ENCODE data around the gene DCLK3. TPM values are rescaled to one million over a fixed set of nuclear protein-coding genes. Genes with fewer than 3 reads are reported as not detected.

The DCLK3 gene
- total and polyA plus RNA-seq, 2 of the 13 experiments (the other 11 are each of a cell fraction or from before 2014, with no cell fraction given), result not detected

GRCh38 chr3:36803091-36803791, 38.9 kb upstream of the DCLK3 start:
- in situ Hi-C loops (cut with HindIII; ENCODE audit: extremely low pct_ligation_motif_present, low pct_unique_long_range_greater_than_20kb) (no loop called here), intact Hi-C loops (cut with micrococcal nuclease; ENCODE audit: unreplicated experiment) (no loop called here)
- Histone ChIP-seq H3K9me3 (ENCODE audit: low read length) (no peaks in the 10 kb centered on the region), H4K20me1 (ENCODE audit: insufficient read depth, low read length) (no peaks in the 10 kb centered on the region), H3K36me3 (replicated peaks in 1 of 2; ENCODE audit: control insufficient read depth in 1 of 2, insufficient read depth in 2 of 2, low read length in 2 of 2) (no peaks in the 10 kb centered on the region), H3K27ac (ENCODE audit: extremely low read length, insufficient read depth, low read length) (no peak overlapping the region), H2AFZ (ENCODE audit: low read length) (no peak overlapping the region), H3K79me2 (ENCODE audit: insufficient read depth, low read length) (no peaks in the 10 kb centered on the region), H3K27me3 (ENCODE audit: control insufficient read depth in 1 of 2, insufficient read depth in 2 of 2, low read length in 2 of 2) (no peaks in the 10 kb centered on the region), H3K9ac (ENCODE audit: insufficient read depth, low read depth, low read length) (no peak overlapping the region), H3K4me1 (ENCODE audit: insufficient read depth, low read length) (no peaks in the 10 kb centered on the region), H3K4me3 (replicated peaks in 1 of 3; ENCODE audit: insufficient read depth in 1 of 3, low read depth in 2 of 3, low read length in 3 of 3) (no peak overlapping the region), H3K4me2 (ENCODE audit: low read depth, low read length) (no peak overlapping the region)
- ChIA-PET POLR2A (no interaction called here), CTCF (ENCODE audit: low intra/inter-chr PET ratio, low total read pairs) (no interaction called here)
- BruUV-seq (replicated peaks), result no TSS peak
- TF ChIP-seq ADNP (CRISPR knock-in tag; IDR thresholded peaks at IDR 0.05) (no peak), HOXA7 (CRISPR knock-in tag; IDR thresholded peaks at IDR 0.05) (no peak), JUN (CRISPR knock-in tag; IDR thresholded peaks at IDR 0.05) (no peak), MAFK (conservative IDR thresholded peaks at IDR 0.05 in 1 of 2, IDR thresholded peaks at IDR 0.05 in 1 of 2; ENCODE audit: low read length in 2 of 2) (peak in 1 of 2 experiments; percentile 44; a peak in 1 of 4 replicates), MEF2D (CRISPR knock-in tag; IDR thresholded peaks at IDR 0.05) (no peak), ZNF318 (CRISPR knock-in tag; IDR thresholded peaks at IDR 0.05) (no peak)
- no peak for DNase-seq (ENCODE audit: low spot score)
- no peak for ATAC-seq
- FAIRE-seq, result no peak
- 75% methylated on average over 5 of the region's 5 CpGs for WGBS (ENCODE audit: low lambda C conversion rate)
